Naive B cell (primary cell): ENCODE data around the gene TSPAN8. TPM values are rescaled to one million over a fixed set of nuclear protein-coding genes. Genes with fewer than 3 reads are reported as not detected.

Source experiments
- ATAC-seq, 2 donors: fragments of 150-1000 bp; cut with Tn5 transposase; 2 replicates each; pipeline ENCODE4 v1.10.0; 2021; ENCODE audit warnings: low read depth in 2 of 2, mild to moderate bottlenecking in 2 of 2, moderate library complexity in 2 of 2
- DNase-seq: peaks from one replicate; pipeline ENCODE4 v3.0.0; 2022
- H3K27ac Mint-ChIP-seq, 6 donors: one replicate each; pipeline ENCODE4 v1.8.0; 2020 to 2022; ENCODE audit warnings: mild to moderate bottlenecking in 6 of 6, mixed read lengths in 6 of 6, moderate library complexity in 5 of 6, inconsistent platforms in 2 of 6
- H3K27me3 Mint-ChIP-seq, 3 donors: one replicate each; pipeline ENCODE4 v1.8.0; 2021 to 2022; ENCODE audit warnings: mixed read lengths in 3 of 3, mild to moderate bottlenecking in 1 of 3
- H3K36me3 Mint-ChIP-seq, 2 donors: one replicate each; pipeline ENCODE4 v1.8.0; 2020 to 2022; ENCODE audit warnings: mixed read lengths in 2 of 2, inconsistent platforms in 1 of 2, mild to moderate bottlenecking in 1 of 2
- H3K4me1 Mint-ChIP-seq, 3 donors: one replicate each; pipeline ENCODE4 v1.8.0; 2020 to 2022; ENCODE audit warnings: mixed read lengths in 3 of 3, inconsistent platforms in 1 of 3, mild to moderate bottlenecking in 1 of 3, moderate library complexity in 1 of 3
- H3K4me3 Mint-ChIP-seq, 8 donors: one replicate each; pipeline ENCODE4 v1.8.0; 2020 to 2022; ENCODE audit warnings: mild to moderate bottlenecking in 8 of 8, mixed read lengths in 8 of 8, moderate library complexity in 8 of 8, inconsistent platforms in 2 of 8
- H3K9me3 Mint-ChIP-seq, 7 donors: one replicate each; pipeline ENCODE4 v1.8.0; 2020 to 2022; ENCODE audit warnings: mixed read lengths in 7 of 7, mild to moderate bottlenecking in 5 of 7, inconsistent platforms in 2 of 7, moderate library complexity in 1 of 7
- polyA plus RNA-seq, 6 donors: library from polyadenylated mRNA; unstranded; fragments of 300-500 nt; fragmentation: Illumina TruSeq; gene quantifications; one replicate each; pipeline ENCODE4 v1.2.3, GENCODE V29; 2021; ENCODE audit warnings: low read depth in 6 of 6

TSPAN8 gene
- 1 to 10 TPM in 1 of 6 donors, not detected in 5; 2.8 TPM for polyA plus RNA-seq

DNA sequence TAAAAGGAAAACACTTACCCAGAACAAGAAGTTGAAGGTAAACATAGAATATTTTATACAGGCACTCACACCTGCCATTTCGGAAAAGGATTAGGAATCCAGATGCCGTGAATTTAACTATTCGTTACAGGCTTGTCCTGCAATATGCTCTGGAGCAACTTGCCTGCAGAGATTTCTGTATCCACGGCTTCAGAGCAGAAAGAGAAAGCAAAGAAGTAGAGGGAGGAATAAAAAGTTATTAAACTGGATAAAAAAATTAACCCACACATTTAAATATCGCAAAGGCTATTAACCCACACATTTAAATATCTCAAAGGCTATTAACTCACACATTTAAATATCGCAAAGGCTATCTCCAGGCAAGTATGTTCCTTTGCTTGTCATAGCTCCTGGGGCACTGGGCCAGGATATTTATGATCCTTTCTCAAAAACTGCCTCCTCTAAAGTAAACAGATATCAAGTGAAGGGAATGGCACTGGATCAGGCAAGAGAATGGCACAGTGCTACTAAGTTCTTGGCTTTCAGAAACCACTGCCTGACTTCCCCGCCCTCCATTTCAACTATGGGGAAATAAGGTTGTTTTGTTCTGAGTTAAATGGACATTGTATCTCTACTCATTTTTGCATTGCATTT is at the start of gene TSPAN8:
TSPAN8 (minus strand) TSS at position 399 of the 633 bp plus-strand sequence; CDS start at position 78, 321 bp downstream.
- Mint-ChIP-seq H3K4me1 (no peaks in the 10 kb centered on the region), H3K9me3 (peaks cover 0 to 3% (median 0%) of the 10 kb centered on the region in 7 donors), H3K4me3 (no peak within 1 kb of the TSS), H3K27ac (no peak within 1 kb of the TSS), H3K36me3 (no peaks in the 10 kb centered on the region), H3K27me3 (peaks cover 0 to 4% (median 0%) of the 10 kb centered on the region in 3 donors)
- ATAC-seq (no peak), DNase-seq (no peak)

DNA sequence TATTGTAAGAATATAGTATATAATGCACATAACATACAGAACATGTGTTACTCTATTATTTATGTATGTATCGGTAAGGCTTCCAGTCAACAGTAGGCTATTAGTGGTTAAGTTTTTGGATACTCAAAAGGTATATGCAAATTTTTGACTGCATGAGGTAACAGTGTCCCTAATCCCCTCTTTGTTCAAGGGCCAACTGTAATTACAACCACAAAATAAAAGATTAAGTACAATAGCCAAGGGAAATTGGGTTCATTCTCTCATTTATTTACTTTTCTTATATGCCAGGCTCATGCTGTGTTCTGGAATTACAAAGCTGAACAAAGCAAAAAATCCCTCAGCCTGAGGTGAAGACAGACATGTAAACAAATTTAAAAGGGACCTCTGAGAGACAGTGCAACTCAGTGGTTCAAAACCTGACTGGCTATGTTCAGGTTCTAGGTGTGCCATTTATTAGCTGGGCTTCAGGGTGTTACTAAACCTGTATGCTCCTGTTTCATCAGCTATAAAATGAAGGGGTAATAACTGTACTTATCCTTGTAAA is 43.4 kb upstream of the TSPAN8 start:
- no peaks in the 10 kb centered on the region for H3K4me1 Mint-ChIP-seq
- H3K27ac Mint-ChIP-seq = no peak overlapping the region
- H3K27me3 Mint-ChIP-seq = no peaks in the 10 kb centered on the region
- H3K9me3 Mint-ChIP-seq = peaks cover 0 to 17% (median 2%) of the 10 kb centered on the region in 7 donors
- H3K4me3 Mint-ChIP-seq = no peak overlapping the region
- ATAC-seq = no peak
- no peak for DNase-seq
- no peaks in the 10 kb centered on the region for H3K36me3 Mint-ChIP-seq

DNA sequence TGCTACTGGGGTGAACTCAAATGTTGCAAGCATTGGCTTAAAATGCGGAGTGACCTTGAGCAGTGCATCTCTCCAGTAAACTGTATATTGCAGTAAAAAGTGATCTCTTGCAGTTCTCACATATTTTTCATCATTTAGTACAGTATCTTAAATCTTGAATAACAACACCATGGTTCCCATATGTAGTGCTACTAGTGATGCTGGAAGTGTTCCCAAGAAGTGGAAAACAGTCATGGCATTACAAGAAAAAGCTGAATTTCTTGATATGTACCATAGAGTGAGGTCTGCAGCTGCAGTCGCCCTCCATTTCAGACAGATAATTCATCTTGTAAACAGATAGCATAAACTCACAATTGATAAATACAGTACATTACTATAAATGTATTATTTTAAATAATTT is 42.9 kb upstream of the TSPAN8 start:
- DNase-seq (no peak), ATAC-seq (no peak)
- no peaks in the 10 kb centered on the region for H3K27me3 Mint-ChIP-seq
- no peak overlapping the region for H3K4me3 Mint-ChIP-seq
- no peaks in the 10 kb centered on the region for H3K4me1 Mint-ChIP-seq
- H3K27ac Mint-ChIP-seq = no peak overlapping the region
- no peaks in the 10 kb centered on the region for H3K36me3 Mint-ChIP-seq
- H3K9me3 Mint-ChIP-seq = peaks cover 0 to 17% (median 2%) of the 10 kb centered on the region in 7 donors

DNA sequence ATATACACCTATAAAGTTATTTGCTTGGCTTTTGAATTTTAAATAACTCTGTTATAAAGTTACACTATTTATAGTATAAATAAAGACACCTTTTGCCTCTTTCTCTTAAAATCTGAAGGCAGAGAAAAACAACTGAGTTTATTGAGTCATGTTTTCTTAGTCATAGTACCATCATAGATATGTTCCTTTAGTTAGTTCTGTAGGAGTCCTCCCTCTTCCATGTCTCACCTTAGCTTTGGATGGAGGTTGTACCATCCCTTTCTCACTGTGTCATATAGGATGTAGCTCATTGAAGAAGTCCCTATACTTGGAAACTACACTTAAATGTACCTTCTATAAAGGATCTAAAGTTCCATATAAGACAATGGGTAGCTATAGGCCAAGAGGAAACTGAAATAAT is 39.7 kb upstream of the TSPAN8 start:
- Mint-ChIP-seq H3K27me3 (no peaks in the 10 kb centered on the region), H3K9me3 (peaks cover 0 to 3% (median 0%) of the 10 kb centered on the region in 7 donors), H3K4me1 (no peaks in the 10 kb centered on the region), H3K4me3 (no peak overlapping the region), H3K27ac (no peak overlapping the region), H3K36me3 (no peaks in the 10 kb centered on the region)
- no peak for ATAC-seq
- DNase-seq = no peak

DNA sequence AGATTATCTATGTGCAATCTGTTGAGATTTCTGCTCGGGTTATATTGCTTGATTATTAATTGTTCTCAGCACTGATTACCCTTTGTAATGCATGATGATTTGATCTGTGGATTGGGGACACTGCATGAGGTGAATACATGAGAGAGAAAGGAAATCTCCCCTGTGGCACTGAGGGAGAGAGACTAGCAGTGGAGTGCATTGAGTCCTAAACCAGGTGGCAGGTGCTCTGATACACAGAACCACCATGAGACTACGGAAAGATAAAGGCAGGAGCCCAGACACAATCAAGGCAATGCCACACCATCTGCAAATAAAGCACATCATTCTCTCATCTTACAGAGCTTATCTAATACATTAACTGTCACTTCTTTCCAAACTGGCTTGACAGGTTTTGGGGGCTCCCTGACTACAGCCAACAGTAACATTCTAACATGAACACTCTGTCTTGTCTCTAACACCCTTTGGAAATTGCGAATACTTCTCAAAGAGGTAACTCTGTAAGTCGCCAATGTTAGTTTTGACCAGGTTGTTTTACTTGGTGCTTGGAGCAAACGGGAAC is 37.6 kb upstream of the TSPAN8 start:
- H3K36me3 Mint-ChIP-seq = no peaks in the 10 kb centered on the region
- no peaks in the 10 kb centered on the region for H3K4me1 Mint-ChIP-seq
- DNase-seq (no peak), ATAC-seq (no peak)
- H3K9me3 Mint-ChIP-seq = peaks cover 0 to 2% (median 0%) of the 10 kb centered on the region in 7 donors
- H3K4me3 Mint-ChIP-seq = no peak overlapping the region
- H3K27me3 Mint-ChIP-seq = no peaks in the 10 kb centered on the region
- H3K27ac Mint-ChIP-seq = no peak overlapping the region

DNA sequence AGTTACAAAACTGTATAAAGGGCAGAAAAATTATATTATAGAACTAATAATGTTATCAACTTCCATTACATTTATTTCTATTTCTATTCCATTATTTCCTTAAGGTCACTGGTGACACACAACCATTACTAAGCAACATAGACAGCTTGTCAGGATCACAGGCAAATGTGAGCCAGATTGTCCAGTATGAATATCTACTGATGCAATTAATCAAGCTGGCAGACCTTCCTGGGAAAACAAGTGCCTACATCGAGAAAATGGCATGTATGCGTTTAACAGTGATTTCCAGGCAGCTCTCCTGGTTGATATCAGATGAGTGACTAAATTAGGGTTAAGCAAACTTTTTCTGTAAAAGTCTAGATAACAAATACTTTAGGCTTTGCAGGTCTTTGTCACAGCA is 36.9 kb upstream of the TSPAN8 start:
- Mint-ChIP-seq H3K27ac (no peak overlapping the region), H3K27me3 (no peaks in the 10 kb centered on the region), H3K4me1 (no peaks in the 10 kb centered on the region), H3K9me3 (peaks cover 0 to 2% (median 0%) of the 10 kb centered on the region in 7 donors), H3K4me3 (no peak overlapping the region), H3K36me3 (no peaks in the 10 kb centered on the region)
- DNase-seq (no peak), ATAC-seq (no peak)

DNA sequence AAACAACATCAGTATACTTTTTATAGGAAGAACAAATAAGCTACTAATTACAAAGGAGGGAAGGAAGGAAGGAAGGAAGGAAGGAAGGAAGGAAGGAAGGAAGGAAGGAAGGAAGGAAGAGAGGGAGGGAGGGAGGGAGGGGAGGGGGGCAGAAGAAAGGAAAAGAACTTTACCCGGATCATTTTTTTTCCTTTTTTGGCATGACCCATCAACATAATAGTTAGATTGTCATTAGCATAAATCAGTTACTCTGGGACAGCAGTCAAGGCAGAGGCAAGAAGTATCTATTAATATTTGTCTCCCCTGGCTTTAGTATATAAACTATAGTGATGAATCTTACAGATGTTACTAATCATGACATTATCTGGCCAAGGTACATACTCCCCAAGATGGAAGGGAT is 35.2 kb upstream of the TSPAN8 start:
- no peak for ATAC-seq
- Mint-ChIP-seq H3K27ac (no peak overlapping the region), H3K27me3 (no peaks in the 10 kb centered on the region), H3K9me3 (peaks cover 0 to 2% (median 0%) of the 10 kb centered on the region in 7 donors), H3K36me3 (no peaks in the 10 kb centered on the region), H3K4me1 (no peaks in the 10 kb centered on the region), H3K4me3 (no peak overlapping the region)
- DNase-seq = no peak

DNA sequence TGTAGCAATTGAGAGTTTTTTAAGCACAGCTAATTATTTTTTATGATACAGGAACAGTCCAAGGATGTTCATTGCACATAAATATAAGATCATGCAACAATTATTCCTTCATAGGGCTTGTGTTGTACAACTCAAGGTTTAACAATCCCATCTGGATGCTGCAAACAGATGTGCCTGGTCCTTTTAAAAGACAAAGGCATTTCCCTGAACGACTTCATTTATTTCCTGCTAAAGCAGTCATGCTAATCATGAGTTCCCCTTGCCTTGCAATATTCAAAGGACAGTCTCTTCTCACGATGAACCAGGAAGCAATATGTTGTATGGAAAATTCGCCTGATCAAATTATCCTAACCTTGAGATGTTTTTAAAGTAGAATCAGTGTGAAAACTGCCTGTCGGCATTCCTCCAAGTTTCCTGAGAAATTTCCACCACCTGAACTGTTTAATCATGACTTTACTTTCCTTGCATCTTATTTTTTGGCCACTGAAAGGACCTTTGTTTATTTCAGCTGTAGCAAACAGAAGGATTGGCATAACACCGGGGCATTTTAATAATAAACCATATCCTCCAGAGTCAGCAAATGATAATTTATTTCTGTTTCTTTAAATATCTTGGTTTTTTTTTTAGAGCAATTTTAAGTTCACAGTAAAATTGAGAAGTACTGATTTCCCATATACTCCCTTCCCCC is 33.9 kb upstream of the TSPAN8 start:
- Mint-ChIP-seq H3K4me1 (no peaks in the 10 kb centered on the region), H3K27me3 (no peaks in the 10 kb centered on the region), H3K4me3 (no peak overlapping the region), H3K36me3 (no peaks in the 10 kb centered on the region), H3K9me3 (peaks cover 0 to 3% (median 0%) of the 10 kb centered on the region in 7 donors), H3K27ac (no peak overlapping the region)
- DNase-seq = no peak
- no peak for ATAC-seq

DNA sequence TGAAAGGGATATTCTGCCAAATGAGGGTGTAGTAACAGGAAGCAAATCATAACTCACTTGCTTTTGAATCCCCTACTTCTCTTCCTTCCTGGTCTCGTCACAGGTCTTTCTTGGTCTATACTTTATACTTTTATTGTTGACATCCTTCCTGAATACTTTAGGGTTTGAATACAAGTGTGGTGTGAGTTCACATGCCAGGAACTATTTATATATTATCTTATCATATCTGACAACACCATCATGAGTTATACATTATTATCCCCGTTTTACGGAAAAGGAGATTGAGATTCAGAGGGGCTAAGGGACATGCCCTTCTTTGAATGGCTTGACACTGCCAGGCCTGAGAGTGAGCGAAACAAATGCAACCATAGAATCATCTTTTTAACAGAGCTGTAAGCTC is 33.0 kb upstream of the TSPAN8 start:
- Mint-ChIP-seq H3K4me3 (no peak overlapping the region), H3K9me3 (peaks cover 0 to 3% (median 0%) of the 10 kb centered on the region in 7 donors), H3K27me3 (no peaks in the 10 kb centered on the region), H3K4me1 (no peaks in the 10 kb centered on the region), H3K27ac (no peak overlapping the region), H3K36me3 (no peaks in the 10 kb centered on the region)
- DNase-seq = no peak
- ATAC-seq = no peak

DNA sequence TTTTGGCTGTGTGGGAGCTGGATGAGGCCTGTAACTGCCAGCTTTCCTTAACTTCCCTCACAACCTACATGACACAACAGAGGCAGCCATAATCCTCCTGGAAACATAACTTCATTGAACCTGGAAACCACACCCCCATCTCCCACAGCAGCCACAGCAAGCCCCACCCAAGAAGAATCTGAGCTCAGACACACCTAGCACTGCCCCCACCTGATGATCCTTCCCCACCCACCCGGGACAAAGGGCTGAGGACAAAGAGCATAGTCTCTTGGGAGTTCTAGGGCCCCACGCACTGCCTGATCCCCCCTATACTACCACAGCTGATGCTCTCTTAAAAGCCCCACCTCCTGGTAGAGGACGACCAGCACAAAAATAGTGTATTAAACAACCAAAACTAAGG is 29.6 kb upstream of the TSPAN8 start:
- DNase-seq = no peak
- Mint-ChIP-seq H3K4me1 (no peaks in the 10 kb centered on the region), H3K27me3 (no peaks in the 10 kb centered on the region)

DNA sequence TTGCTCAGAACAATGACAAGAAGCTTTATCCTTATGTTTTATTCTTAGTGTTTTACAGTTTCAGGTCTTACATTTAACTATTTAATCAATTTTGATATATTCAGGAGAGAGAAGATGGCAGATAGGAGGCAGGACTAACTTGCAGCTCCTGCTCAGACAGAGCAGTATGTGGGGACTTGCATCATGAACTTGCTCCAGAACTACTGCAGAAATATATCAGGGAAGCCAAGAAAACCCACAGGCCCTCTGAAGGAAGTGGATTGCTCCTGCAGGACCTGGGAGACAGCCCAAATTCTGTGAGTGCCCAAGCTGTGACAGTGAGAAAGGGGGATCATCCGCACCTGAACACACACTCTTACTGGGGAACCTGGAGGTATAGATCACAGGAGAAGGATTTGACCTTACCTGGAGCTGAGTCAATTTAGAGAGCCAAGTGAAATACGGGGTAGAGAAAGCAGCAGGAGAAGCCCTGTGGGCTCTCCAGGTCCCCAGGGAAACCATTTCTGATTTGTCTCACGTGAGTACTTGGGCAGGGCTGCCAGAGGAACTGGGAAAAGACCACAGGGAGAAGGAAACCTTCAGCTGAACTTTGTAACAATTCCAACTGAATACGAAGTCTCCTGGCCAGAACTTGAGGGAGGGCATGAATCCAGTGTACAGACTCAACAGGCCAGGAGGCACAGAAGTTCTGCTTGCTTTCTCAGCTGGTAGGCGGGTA is 28.9 kb upstream of the TSPAN8 start:
- DNase-seq (no peak), ATAC-seq (no peak)
- H3K4me3 Mint-ChIP-seq = no peak overlapping the region
- H3K27ac Mint-ChIP-seq = no peak overlapping the region
- no peaks in the 10 kb centered on the region for H3K36me3 Mint-ChIP-seq
- peaks cover 0 to 3% (median 0%) of the 10 kb centered on the region in 7 donors for H3K9me3 Mint-ChIP-seq
- no peaks in the 10 kb centered on the region for H3K27me3 Mint-ChIP-seq
- H3K4me1 Mint-ChIP-seq = no peaks in the 10 kb centered on the region

More for the DNA sequence above, 29.6 kb upstream of the TSPAN8 start:
- no peak for ATAC-seq
- Mint-ChIP-seq H3K9me3 (peaks cover 0 to 3% (median 0%) of the 10 kb centered on the region in 7 donors), H3K36me3 (no peaks in the 10 kb centered on the region), H3K27ac (no peak overlapping the region), H3K4me3 (no peak overlapping the region)

DNA sequence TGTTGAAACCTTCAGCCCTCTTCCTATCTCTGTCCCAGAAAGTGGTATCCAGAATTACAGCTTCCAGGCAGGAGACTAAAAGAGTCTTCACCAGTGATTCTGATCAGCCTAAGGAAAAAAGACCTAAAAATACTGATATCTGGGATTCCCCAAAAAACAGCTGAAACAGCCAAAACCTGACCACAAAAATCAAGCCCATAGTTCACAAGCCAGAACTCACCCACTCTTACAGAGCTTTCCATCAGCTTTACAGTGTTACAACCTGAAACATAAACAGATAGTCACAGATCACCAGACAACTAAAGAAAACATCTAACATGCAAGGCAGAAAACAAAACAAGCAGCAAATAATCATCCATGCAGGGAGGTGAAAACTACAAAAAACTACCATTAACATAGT is 26.0 kb upstream of the TSPAN8 start:
- Mint-ChIP-seq H3K27ac (no peak overlapping the region), H3K9me3 (peaks cover 0 to 8% (median 0%) of the 10 kb centered on the region in 7 donors), H3K4me3 (no peak overlapping the region), H3K36me3 (no peaks in the 10 kb centered on the region), H3K27me3 (no peaks in the 10 kb centered on the region), H3K4me1 (no peaks in the 10 kb centered on the region)
- DNase-seq (no peak), ATAC-seq (no peak)

DNA sequence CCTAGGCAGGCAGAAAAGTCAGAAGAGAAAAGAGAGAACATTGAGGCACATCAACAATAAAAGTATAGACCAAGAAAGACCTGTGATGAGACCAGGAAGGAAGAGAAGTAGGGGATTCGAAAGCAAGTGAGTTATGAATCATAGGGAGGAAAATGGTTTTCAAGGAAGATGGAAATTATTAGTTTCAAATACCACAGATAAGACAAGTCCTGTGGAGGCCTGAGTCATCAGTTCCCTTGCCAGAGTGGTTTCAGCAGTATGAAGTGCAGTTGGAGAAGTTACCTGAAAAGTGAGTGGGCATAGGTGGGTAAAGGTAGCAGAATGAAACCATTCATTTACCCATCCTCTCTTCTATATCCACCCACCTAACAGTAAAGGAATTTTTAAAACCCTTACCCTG is 25.2 kb upstream of the TSPAN8 start:
- DNase-seq (no peak), ATAC-seq (no peak)
- no peak overlapping the region for H3K27ac Mint-ChIP-seq
- no peak overlapping the region for H3K4me3 Mint-ChIP-seq
- no peaks in the 10 kb centered on the region for H3K36me3 Mint-ChIP-seq
- H3K27me3 Mint-ChIP-seq = no peaks in the 10 kb centered on the region
- no peaks in the 10 kb centered on the region for H3K4me1 Mint-ChIP-seq
- peaks cover 0 to 8% (median 0%) of the 10 kb centered on the region in 7 donors for H3K9me3 Mint-ChIP-seq
